ENCODE measurements around the gene NRSN2.
A peak's percentile ranks its signal among the peaks of the same experiment; 100 is the strongest.
"Not testable (repeated sequence)": the region's sequence is repeated elsewhere in the genome, so short reads cannot be mapped to it uniquely, and the experiment has no call there.

Gene NRSN2

GRCh38 chr20:377578-377977 lies 30.7 kb downstream of the NRSN2 start:
- not testable (repeated sequence) for DNase-seq

GRCh38 chr20:378961-379336 lies 32.0 kb downstream of the NRSN2 start:
- DNase-seq, result no peak

GRCh38 chr20:380763-381580 lies 34.1 kb downstream of the NRSN2 start:
- DNase-seq, result peak; percentile 42

- peak; percentile 82 for DNase-seq
These were observed 34.8 kb downstream of the NRSN2 start for GRCh38 chr20:381581-382290.

- DNase-seq, result no peak
These were observed 35.6 kb downstream of the NRSN2 start for GRCh38 chr20:382291-383115.

GRCh38 chr20:383889-384288 lies 37.0 kb downstream of the NRSN2 start:
- DNase-seq, result no peak

- DNase-seq, result no peak
These were observed 37.8 kb downstream of the NRSN2 start for GRCh38 chr20:384723-385122.

GRCh38 chr20:385448-385847 lies 38.5 kb downstream of the NRSN2 start:
- no peak for DNase-seq

- DNase-seq, result not testable (repeated sequence)
These were observed 39.7 kb downstream of the NRSN2 start for GRCh38 chr20:386634-387033.

GRCh38 chr20:387520-387919 lies 40.6 kb downstream of the NRSN2 start:
- no peak for DNase-seq

- DNase-seq, result no peak
These were observed 41.4 kb downstream of the NRSN2 start for GRCh38 chr20:388034-388994.

- DNase-seq, result no peak
These were observed 42.3 kb downstream of the NRSN2 start for GRCh38 chr20:389220-389619.

GRCh38 chr20:391041-391711 lies 44.3 kb downstream of the NRSN2 start:
- no peak for DNase-seq

- not testable (repeated sequence) for DNase-seq
These were observed 46.4 kb downstream of the NRSN2 start for GRCh38 chr20:393296-393695.

- DNase-seq, result no peak
These were observed 49.3 kb downstream of the NRSN2 start for GRCh38 chr20:396252-396618.

- DNase-seq, result no peak
These were observed 49.9 kb downstream of the NRSN2 start for GRCh38 chr20:396619-397431.

- DNase-seq, result no peak
These were observed 50.7 kb downstream of the NRSN2 start for GRCh38 chr20:397432-398237.

- DNase-seq, result no peak
These were observed 52.3 kb downstream of the NRSN2 start for GRCh38 chr20:399182-399707.

- DNase-seq, result no peak
These were observed 53.2 kb downstream of the NRSN2 start for GRCh38 chr20:400128-400453.
